HG03442 (cell line): ENCODE results near the gene CDK5RAP2.

Source experiments
- ATAC-seq: cut with Tn5 transposase; IDR thresholded peaks from one replicate; pipeline ENCODE4 v1.9.1; 2021; ENCODE audit warnings: mild to moderate bottlenecking, moderate library complexity; ENCODE audit not compliant: unreplicated experiment

CDK5RAP2 gene

GRCh38 chr9:120440791-120441190 lies 139.2 kb downstream of the CDK5RAP2 start:
- ATAC-seq = no peak

GRCh38 chr9:120439926-120440325 lies 140.0 kb downstream of the CDK5RAP2 start:
- no peak for ATAC-seq

- no peak for ATAC-seq
Measured at GRCh38 chr9:120438836-120439546, 141.0 kb downstream of the CDK5RAP2 start.

- no peak for ATAC-seq
Measured at GRCh38 chr9:120438111-120438510, 141.9 kb downstream of the CDK5RAP2 start.

- no peak for ATAC-seq
Measured at GRCh38 chr9:120436983-120437475, 142.9 kb downstream of the CDK5RAP2 start.

- no peak for ATAC-seq
Measured at GRCh38 chr9:120436446-120436845, 143.5 kb downstream of the CDK5RAP2 start.

GRCh38 chr9:120435091-120435490 lies 144.9 kb downstream of the CDK5RAP2 start:
- ATAC-seq = no peak

GRCh38 chr9:120434532-120434931 lies 145.4 kb downstream of the CDK5RAP2 start:
- ATAC-seq = no peak

- no peak for ATAC-seq
Measured at GRCh38 chr9:120433701-120434100, 146.3 kb downstream of the CDK5RAP2 start.

- no peak for ATAC-seq
Measured at GRCh38 chr9:120432600-120432999, 147.4 kb downstream of the CDK5RAP2 start.

GRCh38 chr9:120431268-120431667 lies 148.7 kb downstream of the CDK5RAP2 start:
- ATAC-seq = no peak

GRCh38 chr9:120424248-120424647 lies 155.7 kb downstream of the CDK5RAP2 start:
- ATAC-seq = no peak

GRCh38 chr9:120423812-120424211 lies 156.2 kb downstream of the CDK5RAP2 start:
- no peak for ATAC-seq

- ATAC-seq = no peak
Measured at GRCh38 chr9:120421977-120422376, 158.0 kb downstream of the CDK5RAP2 start.

GRCh38 chr9:120418315-120418714 lies 161.7 kb downstream of the CDK5RAP2 start:
- no peak for ATAC-seq

- ATAC-seq = no peak
Measured at GRCh38 chr9:120416781-120417427, 163.1 kb downstream of the CDK5RAP2 start.

- no peak for ATAC-seq
Measured at GRCh38 chr9:120413121-120414048, 166.6 kb downstream of the CDK5RAP2 start.

- ATAC-seq = no peak
Measured at GRCh38 chr9:120412425-120412951, 167.5 kb downstream of the CDK5RAP2 start.

- no peak for ATAC-seq
Measured at GRCh38 chr9:120411862-120412424, 168.0 kb downstream of the CDK5RAP2 start.

GRCh38 chr9:120410925-120411501 lies 169.0 kb downstream of the CDK5RAP2 start:
- no peak for ATAC-seq
